Loucy (cell line): ENCODE results near the gene ZNF774.

Source experiments
- CTCF ChIP-seq: fragments of 200-600 bp; sonication (generic); conservative IDR thresholded peaks from 2 replicates; pipeline ENCODE4 v1.5.1; 2014; ENCODE audit warnings: mild to moderate bottlenecking, antibody characterized with exemption, low read length
- EZH2phosphoT487 ChIP-seq: fragments of 200-600 bp; IDR thresholded peaks from 2 replicates; pipeline ENCODE4 v1.6.1; 2018; ENCODE audit warnings: antibody characterized with exemption, mild to moderate bottlenecking, moderate library complexity, borderline replicate concordance

DNA sequence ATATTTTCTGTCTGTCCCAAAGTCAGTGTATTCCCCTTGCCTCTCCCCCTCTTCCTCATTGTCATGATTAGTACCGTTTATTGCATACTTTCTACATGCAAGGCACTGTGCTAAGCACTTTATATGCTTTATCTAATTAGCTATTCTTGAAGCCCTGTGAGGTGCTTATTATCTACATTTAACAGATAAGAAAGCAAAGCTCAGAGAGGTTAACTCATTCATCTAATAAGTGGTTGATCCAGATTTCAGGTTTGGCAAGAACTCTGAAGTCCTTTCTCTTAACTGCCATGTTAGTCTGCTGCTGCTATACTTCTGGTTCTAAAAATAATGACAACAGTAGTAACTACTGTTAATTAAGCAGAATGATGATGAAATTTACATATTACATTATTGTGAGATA, 49.4 kb downstream of the ZNF774 start:
- TF ChIP-seq EZH2phosphoT487 = no peak
- TF ChIP-seq CTCF = no peak
